Daoy (cell line): ENCODE data around the gene SAMD14. TPM values are rescaled to one million over a fixed set of nuclear protein-coding genes. Genes with fewer than 3 reads are reported as not detected.

Experiments used
- DNase-seq: peaks from one replicate; pipeline ENCODE4 v3.0.0-alpha.2; 2015; ENCODE audit warnings: low read depth
- total RNA-seq: library from RNA; depleted of rRNA; stranded (reverse); fragments of >200 nt; shearing (Covaris generic); gene quantifications from 2 replicates; pipeline ENCODE4 v1.2.3, GENCODE V29; 2014

SAMD14 gene
- total RNA-seq, 1 experiment from 2014 or later = 1.7 TPM

GRCh38 chr17:50133769-50134099 is 3.8 kb upstream of the SAMD14 start:
- no peak for DNase-seq

- DNase-seq = peak; percentile 30
These were observed 3.2 kb upstream of the SAMD14 start for GRCh38 chr17:50133028-50133768.

GRCh38 chr17:50132104-50132794 is 2.3 kb upstream of the SAMD14 start:
- DNase-seq = no peak

GRCh38 chr17:50130559-50131305 is 772 bp upstream of the SAMD14 start:
- DNase-seq = peak; percentile 42

- DNase-seq = no peak
These were observed 620 bp downstream of the SAMD14 start for GRCh38 chr17:50129353-50129727.

GRCh38 chr17:50128441-50129352 is 1.3 kb downstream of the SAMD14 start:
- no peak for DNase-seq

- DNase-seq = peak; percentile 30
These were observed 2.1 kb downstream of the SAMD14 start for GRCh38 chr17:50127697-50128361.

GRCh38 chr17:50125420-50125997 is 4.5 kb downstream of the SAMD14 start:
- DNase-seq = no peak

- no peak for DNase-seq
These were observed 6.2 kb downstream of the SAMD14 start for GRCh38 chr17:50123649-50124349.

- no peak for DNase-seq
These were observed 7.0 kb downstream of the SAMD14 start for GRCh38 chr17:50122945-50123344.

- DNase-seq = no peak
These were observed 9.3 kb downstream of the SAMD14 start for GRCh38 chr17:50120475-50121253.

- no peak for DNase-seq
These were observed 11.1 kb downstream of the SAMD14 start for GRCh38 chr17:50118828-50119218.

- no peak for DNase-seq
These were observed 11.7 kb downstream of the SAMD14 start for GRCh38 chr17:50118076-50118827.

- peak; percentile 52 for DNase-seq
These were observed 12.5 kb downstream of the SAMD14 start for GRCh38 chr17:50117202-50118051.

GRCh38 chr17:50115756-50116155 is 14.2 kb downstream of the SAMD14 start:
- no peak for DNase-seq

- DNase-seq = peak; percentile 38
These were observed 15.1 kb downstream of the SAMD14 start for GRCh38 chr17:50114849-50115357.

- no peak for DNase-seq
These were observed 15.6 kb downstream of the SAMD14 start for GRCh38 chr17:50114401-50114800.
